DMS153 (cell line): Measurements from ENCODE around the gene NINJ1.
A peak's percentile ranks its signal among the peaks of the same experiment; 100 is the strongest.

Source experiments
- DNase-seq: peaks from one replicate; lab custom pipeline; 2025; lab: John Stamatoyannopoulos, UW

NINJ1 gene

DNA sequence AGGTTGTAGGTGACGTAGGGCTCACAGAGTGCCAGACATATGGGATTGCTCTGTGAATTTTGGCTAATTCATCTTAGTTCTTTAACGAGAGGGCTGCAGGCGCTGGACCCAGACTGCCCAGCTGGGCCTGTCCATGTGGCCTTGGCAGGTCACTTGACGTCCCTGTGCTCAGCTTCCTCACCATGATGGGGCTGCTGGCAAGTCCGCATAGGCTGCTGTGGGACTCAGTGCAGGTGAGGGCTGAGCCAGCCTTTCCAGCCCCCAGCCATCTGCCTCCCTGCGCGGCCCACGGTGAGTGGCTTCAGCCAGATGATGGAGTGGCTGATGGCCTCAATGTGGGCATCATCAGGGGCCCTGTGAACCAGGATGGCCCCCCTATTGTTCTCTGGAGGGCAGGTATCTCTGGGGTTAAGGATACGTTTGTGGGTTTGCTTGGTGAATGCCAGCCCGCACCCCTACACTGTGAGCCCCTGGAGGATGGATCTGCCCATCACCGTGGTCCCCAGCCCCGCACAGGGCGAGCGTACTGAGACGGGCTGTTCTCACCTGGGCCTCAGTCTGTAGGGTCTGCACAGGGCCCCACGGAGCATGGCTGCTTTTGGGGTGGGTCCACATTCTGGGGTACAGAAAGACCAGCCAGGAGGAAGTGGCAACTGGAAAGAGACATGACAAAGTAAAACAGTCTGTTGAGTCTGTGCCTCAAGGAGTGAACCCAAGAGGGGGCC lies 34.3 kb downstream of the NINJ1 start:
- no peak for DNase-seq

DNA sequence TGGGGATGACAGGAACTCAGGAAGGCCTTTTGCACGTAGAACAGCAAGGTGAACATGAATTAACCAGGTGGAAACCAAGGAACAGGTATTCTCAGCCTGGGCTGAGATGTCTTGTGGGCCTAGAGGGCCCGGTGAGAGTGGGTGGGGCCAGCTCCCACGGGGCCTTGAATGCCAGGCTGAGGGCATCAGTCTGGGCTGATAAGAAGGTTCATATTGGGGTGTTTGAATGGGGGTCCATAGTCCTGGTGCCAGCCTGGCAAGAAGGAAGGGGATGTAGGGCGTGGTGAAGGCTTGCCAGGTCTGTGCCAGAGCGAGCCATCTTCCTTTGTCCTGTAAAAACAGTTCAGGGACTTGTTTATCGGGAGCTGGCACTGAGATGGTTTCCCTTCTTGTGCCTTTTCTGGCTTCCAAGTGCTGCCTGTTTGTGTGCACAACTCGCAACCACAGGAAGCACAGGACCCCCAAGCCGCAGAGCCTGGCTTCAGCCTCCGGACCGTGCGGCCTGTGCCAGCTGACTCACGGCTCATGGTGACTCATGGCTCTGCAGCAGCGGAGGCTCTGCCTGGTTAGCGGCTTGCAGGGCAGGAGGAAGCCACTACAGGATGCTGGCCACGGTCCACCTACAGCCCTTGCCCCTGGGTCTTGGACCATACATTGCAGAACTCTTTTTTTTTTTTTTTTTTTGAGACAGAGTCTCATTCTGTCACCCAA lies 35.7 kb downstream of the NINJ1 start:
- DNase-seq: no peak

DNA sequence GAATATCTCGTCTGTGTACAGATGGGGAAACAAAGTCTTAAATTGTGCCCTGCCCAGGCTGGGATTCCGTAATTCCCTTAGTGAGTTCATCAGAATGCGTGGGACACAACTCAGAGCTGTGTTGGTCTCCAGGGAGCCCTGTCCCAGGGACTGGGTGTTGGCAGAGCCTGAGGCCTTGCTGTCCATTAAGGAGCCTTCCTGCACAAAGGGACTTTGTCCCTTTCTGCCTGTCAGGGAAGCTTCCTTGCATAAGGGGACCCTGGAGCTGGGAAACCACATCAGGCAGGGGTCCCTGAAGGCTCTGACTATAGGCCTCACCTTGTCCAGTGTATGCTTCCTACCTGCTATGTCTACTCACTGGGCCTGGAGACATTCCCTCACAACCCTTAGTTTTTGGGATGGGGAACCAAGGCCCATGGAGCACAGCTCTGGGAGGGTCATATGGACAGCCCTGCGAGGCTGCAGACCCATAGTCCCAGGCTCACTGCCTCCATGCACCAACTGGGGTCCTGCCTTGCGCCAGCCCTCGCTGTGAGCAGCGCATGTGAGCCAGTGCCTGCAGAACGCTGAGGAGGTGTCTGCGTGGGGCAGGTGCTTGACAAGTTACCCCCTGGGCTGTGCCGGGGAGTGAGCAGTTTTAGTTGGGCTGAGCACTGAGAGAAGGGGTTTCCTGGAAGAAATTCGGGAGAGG lies 36.4 kb downstream of the NINJ1 start:
- DNase-seq: no peak

- no peak for DNase-seq
Observed at GRCh38 chr9:93096811-93097382, 37.2 kb downstream of the NINJ1 start.

GRCh38 chr9:93096131-93096802 lies 37.8 kb downstream of the NINJ1 start, which contains the start of gene CARD19:
CARD19 (plus strand) TSS chr9:93096217; CDS start chr9:93096346, 129 bp downstream.
- DNase-seq: no peak

- DNase-seq: peak; percentile 97
Observed at GRCh38 chr9:93095205-93096130, 38.6 kb downstream of the NINJ1 start.

DNA sequence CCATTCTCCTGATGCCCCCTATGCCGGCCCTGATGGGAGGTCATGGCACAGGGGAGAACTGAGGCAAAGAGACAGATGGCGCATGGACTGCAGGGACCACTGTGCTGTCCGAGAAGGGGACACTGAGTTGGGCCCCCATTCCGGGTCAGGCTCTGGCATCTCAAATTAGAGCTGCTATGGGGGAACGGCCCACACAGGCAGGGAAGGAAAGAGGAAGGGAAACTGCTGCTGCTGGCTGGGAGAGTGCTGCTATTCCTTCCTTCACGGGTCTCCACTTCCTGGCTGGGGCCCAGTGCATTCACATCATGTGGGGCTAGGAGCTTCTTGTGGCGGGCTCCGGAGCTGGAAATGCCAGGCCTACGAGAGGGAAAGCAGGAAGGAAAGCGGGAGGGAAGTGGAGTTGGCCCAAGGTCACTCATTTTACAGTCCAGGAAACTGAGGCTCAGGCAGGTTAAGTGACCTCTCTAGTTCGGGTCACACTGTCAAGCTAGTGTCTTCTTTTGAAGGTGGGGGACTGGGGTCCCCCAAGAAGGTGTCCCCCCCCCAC lies 39.3 kb downstream of the NINJ1 start:
- no peak for DNase-seq

DNA sequence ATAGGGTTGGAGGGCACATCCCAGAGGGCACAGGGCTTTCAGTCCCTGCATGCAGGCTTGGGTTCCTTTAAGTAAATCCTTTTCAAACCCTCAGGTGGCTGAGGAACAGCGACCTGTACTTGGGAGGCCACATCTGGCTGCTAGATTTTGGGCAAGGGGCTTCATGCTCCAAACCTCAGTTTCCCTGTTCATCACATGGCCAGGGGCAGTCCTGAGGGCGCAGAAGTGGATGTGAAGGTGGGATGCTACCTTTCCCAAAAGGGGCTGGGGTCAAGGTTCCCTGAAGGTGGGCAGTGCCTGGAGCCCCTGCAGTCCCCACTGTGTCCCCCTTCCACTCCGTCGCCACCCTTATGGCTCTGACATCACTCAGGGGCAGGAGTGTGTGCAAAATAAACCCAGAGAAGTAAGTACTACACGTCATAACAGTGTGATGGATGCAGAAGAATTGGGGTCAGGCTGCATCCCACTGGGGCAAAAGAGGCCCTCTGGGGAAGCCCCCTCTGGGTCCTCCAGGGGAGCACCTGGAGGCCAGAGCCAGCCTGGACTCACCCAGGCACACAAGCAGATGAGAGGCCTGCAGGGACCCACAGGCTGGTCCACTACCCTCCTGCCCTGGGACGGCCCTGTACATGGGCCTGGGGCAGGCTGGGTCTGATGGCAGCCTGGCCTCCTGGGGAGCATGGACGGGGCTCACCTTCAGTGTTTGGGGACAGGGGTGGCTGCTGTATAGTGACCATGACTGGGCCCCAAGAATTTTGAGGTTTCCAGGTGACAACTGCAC lies 40.0 kb downstream of the NINJ1 start:
- no peak for DNase-seq

- DNase-seq: no peak
Observed at GRCh38 chr9:93093127-93093876, 40.7 kb downstream of the NINJ1 start.

GRCh38 chr9:93092251-93092991 lies 41.6 kb downstream of the NINJ1 start:
- no peak for DNase-seq

DNA sequence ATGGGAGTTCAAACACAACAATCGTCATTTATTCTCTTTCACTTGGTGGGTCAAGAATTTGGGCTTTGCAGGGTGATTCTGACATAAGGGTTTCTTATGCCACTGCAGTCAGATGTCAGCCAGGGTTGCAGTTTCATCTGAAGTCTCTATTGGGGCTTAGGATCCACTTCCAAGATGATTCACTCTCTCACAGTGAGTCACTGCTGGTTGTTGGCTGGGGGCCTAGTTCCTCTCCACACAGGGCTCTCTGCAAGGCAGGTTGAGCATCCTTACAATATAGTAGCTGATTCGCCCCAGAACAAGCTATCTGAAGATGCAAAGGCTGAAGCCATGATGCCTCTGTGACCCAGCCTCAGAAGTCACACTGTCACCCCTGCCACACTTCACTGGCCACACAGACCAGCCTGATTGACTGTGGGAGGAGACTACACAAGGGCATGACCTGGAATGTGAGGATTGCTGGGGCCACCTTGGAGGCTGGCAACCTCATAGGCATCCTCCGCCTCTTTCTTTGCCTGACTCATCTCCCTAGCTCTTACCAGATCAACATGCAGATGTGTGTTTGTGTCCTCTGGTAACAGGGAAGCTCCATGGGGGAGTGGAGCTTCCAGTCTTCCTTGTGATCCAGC lies 42.5 kb downstream of the NINJ1 start:
- DNase-seq: no peak

- DNase-seq: no peak
Observed at GRCh38 chr9:93091056-93091452, 43.0 kb downstream of the NINJ1 start.

DNA sequence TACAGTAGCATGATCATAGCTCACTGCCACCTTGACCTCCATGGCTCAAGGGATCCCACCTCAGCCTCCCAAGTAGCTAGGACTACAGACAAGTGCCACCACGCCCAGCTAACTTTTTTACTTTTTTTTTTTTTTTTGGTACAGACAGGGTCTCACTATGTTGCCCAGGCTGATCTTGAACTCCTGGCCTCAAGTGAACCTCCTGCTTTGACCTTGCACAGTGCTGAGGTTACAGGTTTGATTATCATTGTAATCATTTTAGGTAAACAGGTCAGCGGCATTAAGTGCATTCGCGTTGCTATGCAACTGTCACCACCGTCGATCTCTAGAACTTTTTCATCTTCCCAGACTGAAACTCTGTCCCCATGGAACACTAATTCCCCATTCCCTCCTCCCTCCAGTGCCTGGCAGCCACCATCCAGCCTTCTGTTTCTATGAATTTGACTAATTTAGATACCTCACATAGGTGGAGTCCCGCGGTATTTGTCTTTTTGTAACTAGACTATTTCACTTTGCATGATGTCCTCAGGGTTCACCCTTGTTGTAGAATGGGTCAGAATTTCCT lies 43.9 kb downstream of the NINJ1 start:
- no peak for DNase-seq

DNA sequence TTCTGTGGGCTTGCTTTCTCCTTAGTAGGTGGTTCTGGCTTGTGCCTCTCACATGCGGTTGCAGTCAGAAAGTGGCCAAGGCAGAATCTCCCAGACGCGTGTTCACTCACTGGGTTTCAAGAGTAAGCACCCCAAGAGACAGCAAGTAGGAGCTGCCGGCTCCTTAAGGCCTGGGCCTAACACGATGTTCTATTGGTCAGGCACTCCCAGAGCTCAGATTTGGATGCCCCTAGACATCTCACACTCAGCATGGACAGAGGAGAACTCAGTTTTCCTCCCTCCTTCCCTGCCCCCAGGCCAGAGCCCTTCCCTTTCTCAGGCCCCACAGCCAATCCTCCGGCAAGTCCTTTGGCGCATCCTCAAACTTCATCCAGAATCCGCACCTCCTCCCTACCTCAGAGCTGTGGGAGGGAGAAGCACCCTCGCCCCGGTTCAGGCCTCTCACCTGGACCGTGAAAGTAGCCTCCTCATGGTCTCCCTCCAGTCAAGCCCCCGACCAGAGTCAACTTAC lies 44.5 kb downstream of the NINJ1 start:
- DNase-seq: no peak

DNA sequence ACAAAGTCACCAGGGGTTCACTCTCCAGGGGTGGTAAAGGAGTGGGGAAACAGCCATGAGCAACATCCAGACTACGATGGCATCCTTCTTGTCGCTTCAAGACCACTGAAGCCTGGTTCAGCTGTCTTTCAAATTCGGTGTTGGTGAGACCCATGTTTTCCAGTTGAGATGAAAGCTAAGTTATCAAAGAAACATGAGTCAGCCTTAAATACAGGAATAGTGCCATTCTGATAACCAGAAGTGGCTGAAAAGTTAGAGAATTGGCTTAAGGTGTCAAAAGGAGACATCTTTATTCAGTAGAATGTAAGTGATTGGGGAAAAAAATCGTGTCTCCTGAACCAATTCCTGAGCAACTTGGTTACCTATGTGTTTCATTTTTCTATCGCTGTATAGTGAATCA lies 45.0 kb downstream of the NINJ1 start:
- DNase-seq: no peak

DNA sequence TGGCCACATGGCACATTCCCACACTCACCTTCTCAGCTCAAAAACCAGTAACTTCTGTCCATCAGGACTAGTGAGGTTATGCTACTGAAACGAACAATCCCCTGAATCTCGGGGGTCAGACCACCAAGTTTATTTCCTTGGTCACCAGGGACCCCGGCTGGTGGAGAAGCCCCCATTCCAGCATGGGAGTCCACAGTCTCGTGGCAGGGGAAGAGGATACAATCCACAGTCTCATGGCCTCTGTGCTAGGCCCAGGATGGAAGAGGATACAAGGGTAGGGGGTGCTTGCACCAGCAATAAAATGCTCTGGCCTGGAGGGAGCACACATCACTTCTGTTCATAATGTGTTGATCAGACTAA lies 45.4 kb downstream of the NINJ1 start:
- no peak for DNase-seq

GRCh38 chr9:93087971-93088655 lies 45.9 kb downstream of the NINJ1 start:
- DNase-seq: no peak
